MM.1S (cell line): ENCODE results near the gene TRIM28.

Experiments used
- EZH2phosphoT487 ChIP-seq: fragments of 300-600 bp; sonication (generic); IDR thresholded peaks from 2 replicates; pipeline ENCODE4 v1.6.1; 2018; ENCODE audit warnings: antibody characterized with exemption, low read length
- TF ChIP-seq, protein P1 (sequence below): fragments of 300-600 bp; sonication (generic); IDR thresholded peaks from 2 replicates; pipeline ENCODE4 v1.5.1; 2016; ENCODE audit warnings: antibody characterized with exemption, low read length, mixed read lengths

- TF ChIP-seq, protein P1, sequence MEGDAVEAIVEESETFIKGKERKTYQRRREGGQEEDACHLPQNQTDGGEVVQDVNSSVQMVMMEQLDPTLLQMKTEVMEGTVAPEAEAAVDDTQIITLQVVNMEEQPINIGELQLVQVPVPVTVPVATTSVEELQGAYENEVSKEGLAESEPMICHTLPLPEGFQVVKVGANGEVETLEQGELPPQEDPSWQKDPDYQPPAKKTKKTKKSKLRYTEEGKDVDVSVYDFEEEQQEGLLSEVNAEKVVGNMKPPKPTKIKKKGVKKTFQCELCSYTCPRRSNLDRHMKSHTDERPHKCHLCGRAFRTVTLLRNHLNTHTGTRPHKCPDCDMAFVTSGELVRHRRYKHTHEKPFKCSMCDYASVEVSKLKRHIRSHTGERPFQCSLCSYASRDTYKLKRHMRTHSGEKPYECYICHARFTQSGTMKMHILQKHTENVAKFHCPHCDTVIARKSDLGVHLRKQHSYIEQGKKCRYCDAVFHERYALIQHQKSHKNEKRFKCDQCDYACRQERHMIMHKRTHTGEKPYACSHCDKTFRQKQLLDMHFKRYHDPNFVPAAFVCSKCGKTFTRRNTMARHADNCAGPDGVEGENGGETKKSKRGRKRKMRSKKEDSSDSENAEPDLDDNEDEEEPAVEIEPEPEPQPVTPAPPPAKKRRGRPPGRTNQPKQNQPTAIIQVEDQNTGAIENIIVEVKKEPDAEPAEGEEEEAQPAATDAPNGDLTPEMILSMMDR: no peak
- TF ChIP-seq EZH2phosphoT487: no peak
Observed at GRCh38 chr19:58555369-58555885, 11.6 kb downstream of the TRIM28 start.
